Pons (tissue), 1 donor: ENCODE data around the gene SPATA9.

ENCODE experiments used
- DNase-seq: peaks from one replicate; pipeline ENCODE4 v3.0.0-alpha.2; 2016; ENCODE audit warnings: low spot score

The SPATA9 gene

GRCh38 chr5:95619096-95619495 lies 63.7 kb downstream of the SPATA9 start:
- no peak for DNase-seq

GRCh38 chr5:95617057-95617456 lies 65.7 kb downstream of the SPATA9 start:
- DNase-seq, result no peak

- no peak for DNase-seq
Measured at GRCh38 chr5:95615164-95615467, 67.7 kb downstream of the SPATA9 start.

GRCh38 chr5:95613514-95613913 lies 69.3 kb downstream of the SPATA9 start:
- no peak for DNase-seq

GRCh38 chr5:95611396-95611795 lies 71.4 kb downstream of the SPATA9 start:
- DNase-seq, result no peak

GRCh38 chr5:95610546-95610945 lies 72.2 kb downstream of the SPATA9 start:
- DNase-seq, result no peak

- DNase-seq, result no peak
Measured at GRCh38 chr5:95609711-95610110, 73.1 kb downstream of the SPATA9 start.
